G401.6 (cell line): ENCODE results near the gene MED25.

Experiments used
- FAIRE-seq: peaks from 2 replicates; lab custom pipeline; 2012; peaks lifted over from hg19 to GRCh38; lab: Jason Lieb, UNC

MED25 gene

DNA sequence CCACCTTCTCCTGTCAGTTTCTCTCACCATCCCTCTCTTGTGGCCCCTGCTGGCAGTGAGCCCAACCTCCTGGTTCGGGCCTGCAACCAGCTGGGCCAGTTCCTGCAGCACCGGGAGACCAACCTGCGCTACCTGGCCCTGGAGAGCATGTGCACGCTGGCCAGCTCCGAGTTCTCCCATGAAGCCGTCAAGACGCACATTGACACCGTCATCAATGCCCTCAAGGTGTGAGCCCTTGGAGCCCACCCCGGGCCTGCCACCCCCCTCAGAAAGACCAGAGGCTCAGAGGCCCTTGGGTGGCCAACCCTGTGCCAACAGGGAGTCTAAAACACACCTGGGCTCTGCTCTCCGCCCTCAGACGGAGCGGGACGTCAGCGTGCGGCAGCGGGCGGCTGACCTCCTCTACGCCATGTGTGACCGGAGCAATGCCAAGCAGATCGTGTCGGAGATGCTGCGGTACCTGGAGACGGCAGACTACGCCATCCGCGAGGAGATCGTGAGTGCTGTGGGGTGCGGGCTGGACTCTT is 18.8 kb upstream of the MED25 start:
- FAIRE-seq = no peak

DNA sequence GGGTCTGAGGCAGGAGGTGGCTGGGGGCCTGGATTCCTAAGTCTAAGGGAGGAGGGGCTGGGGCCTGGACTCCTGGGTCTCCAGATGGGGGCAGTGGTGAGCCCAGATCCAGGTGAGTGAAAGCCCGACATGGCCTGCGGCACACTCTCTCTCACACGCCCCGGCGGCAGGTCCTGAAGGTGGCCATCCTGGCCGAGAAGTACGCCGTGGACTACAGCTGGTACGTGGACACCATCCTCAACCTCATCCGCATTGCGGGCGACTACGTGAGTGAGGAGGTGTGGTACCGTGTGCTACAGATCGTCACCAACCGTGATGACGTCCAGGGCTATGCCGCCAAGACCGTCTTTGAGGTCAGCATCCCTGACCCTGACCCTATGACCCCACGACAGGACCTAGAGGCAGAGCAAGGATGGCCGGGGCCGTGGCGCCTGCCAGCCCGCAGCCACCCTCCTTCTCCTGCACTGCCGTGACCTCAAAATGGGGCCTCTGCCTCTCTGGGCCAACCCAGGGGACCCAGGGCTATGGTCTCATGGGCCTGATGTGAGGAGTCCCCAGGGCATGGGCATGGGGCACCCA is 18.2 kb upstream of the MED25 start:
- FAIRE-seq = no peak

DNA sequence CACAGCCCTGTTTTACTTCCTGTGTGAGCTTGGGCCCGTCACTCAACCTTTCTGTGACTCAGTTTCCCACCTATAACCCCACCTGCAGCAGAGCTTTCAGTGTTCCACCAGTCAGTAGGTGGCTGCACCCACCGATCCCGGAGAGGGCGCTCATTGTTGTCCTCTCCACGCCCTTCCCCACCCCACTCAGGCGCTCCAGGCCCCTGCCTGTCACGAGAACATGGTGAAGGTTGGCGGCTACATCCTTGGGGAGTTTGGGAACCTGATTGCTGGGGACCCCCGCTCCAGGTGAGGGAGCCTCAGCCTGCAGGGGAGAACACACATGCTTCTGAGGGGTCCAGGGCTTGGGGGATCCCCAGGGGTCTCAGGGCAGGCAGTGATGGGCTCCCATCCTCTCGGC is 17.3 kb upstream of the MED25 start:
- no peak for FAIRE-seq

DNA sequence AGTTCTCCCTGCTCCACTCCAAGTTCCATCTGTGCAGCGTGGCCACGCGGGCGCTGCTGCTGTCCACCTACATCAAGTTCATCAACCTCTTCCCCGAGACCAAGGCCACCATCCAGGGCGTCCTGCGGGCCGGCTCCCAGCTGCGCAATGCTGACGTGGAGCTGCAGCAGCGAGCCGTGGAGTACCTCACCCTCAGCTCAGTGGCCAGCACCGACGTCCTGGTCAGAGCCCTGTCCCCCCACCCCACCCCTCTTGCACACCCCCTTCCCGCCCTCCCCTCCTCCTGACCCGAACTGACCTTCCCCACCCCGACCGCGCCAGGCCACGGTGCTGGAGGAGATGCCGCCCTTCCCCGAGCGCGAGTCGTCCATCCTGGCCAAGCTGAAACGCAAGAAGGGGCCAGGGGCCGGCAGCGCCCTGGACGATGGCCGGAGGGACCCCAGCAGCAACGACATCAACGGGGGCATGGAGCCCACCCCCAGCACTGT is 16.6 kb upstream of the MED25 start:
- no peak for FAIRE-seq

DNA sequence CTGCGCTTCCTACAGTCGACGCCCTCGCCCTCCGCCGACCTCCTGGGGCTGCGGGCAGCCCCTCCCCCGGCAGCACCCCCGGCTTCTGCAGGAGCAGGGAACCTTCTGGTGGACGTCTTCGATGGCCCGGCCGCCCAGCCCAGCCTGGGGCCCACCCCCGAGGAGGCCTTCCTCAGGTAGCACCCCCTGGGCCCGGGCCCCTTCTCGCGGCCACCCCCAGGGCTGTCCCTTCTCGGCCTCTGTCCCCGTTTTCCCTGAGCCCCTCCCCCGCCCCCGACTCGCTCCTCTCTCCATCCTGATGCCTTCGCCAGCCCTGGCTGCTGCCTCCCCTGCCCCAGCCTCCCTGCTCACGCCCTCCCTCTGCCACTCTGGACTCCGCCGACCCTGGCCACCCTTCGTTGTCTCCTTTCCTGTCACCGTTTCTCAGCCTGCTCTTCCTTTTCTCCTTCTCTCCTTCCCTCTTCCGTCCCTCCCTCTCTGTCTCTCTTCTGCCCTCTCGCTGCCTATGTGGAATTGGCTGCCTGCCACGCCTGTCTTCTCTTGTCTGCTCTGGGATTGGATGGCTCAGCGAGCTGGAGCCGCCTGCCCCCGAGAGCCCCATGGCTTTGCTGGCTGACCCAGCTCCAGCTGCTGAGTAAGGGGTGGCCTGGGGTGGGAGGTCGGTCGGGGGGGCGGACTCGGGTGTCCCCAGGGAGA is 16.0 kb upstream of the MED25 start:
- no peak for FAIRE-seq

DNA sequence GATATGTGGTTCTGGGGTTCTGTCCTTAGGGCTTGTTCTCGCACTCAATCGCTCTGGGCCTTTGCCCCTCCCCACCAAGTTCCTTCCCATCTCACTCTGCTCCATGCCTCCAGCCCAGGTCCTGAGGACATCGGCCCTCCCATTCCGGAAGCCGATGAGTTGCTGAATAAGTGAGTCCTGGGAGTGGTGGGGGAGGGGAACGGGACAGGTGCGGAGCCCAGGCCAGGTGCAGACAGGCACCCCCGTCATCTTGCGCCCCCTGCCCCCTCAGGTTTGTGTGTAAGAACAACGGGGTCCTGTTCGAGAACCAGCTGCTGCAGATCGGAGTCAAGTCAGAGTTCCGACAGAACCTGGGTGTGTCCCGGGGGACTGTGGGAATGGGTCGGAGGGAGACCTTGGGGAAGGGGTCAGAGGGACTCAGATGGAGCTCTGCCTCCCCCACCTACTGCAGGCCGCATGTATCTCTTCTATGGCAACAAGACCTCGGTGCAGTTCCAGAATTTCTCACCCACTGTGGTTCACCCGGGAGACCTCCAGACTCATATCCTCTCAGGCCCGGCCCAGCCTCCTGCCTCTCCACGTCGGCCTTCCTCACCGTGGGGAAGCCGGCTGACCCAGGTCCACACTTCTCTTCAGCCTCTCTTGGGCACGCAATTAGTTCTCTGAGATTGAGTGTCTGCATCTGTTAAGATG is 15.1 kb upstream of the MED25 start:
- FAIRE-seq = no peak

DNA sequence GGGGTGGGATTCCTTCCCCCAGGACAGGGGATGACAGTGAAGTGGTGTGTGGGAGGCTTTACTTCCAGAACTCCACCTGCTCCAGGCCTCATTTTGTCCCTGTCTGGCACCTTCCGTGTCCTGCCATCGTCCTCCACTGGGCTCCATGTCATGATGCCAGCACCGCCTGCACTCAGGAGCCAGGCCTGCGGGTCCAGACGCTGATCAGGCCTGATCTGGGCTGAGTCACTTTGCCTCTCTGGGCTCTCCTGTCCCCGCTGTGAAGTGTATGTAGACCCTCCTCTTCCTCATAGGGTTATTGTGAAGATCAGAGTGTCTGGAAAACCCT is 14.6 kb upstream of the MED25 start:
- FAIRE-seq = no peak

DNA sequence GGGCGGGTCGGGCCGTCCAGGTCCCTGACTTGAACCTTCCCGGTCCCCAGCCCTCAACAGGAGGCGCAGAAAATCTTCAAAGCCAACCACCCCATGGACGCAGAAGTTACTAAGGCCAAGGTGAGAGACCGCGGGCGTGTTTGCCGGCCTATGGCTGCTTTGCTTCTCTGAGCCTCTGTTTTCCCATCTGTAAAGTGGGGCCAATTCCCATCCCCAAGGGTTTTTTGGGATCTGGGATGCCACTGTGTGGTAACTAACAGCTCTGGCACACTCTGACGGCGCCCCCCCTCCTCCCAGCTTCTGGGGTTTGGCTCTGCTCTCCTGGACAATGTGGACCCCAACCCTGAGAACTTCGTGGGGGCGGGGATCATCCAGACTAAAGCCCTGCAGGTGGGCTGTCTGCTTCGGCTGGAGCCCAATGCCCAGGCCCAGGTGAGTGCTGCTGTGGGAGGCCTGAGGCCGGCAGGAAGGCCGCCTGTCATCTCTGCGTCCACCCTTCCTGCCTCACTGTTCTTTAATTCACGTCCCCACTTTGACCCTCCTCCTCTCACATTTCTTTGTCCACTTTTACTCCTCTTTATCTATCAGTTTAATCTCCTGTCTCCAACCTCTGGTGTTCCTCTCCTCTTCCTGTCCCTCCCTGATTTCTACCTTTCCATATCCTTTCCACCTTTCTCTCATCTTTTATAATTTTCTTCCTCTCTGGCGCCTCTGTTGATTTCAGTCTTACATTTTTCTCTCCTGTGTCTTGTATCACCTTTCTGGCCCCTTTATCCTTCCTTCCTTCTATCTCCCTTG is 12.1 kb upstream of the MED25 start:
- no peak for FAIRE-seq

DNA sequence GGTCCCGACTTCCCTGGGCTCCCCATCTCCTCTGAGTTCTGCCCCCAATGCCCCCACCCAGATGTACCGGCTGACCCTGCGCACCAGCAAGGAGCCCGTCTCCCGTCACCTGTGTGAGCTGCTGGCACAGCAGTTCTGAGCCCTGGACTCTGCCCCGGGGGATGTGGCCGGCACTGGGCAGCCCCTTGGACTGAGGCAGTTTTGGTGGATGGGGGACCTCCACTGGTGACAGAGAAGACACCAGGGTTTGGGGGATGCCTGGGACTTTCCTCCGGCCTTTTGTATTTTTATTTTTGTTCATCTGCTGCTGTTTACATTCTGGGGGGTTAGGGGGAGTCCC is 11.5 kb upstream of the MED25 start:
- FAIRE-seq = no peak

DNA sequence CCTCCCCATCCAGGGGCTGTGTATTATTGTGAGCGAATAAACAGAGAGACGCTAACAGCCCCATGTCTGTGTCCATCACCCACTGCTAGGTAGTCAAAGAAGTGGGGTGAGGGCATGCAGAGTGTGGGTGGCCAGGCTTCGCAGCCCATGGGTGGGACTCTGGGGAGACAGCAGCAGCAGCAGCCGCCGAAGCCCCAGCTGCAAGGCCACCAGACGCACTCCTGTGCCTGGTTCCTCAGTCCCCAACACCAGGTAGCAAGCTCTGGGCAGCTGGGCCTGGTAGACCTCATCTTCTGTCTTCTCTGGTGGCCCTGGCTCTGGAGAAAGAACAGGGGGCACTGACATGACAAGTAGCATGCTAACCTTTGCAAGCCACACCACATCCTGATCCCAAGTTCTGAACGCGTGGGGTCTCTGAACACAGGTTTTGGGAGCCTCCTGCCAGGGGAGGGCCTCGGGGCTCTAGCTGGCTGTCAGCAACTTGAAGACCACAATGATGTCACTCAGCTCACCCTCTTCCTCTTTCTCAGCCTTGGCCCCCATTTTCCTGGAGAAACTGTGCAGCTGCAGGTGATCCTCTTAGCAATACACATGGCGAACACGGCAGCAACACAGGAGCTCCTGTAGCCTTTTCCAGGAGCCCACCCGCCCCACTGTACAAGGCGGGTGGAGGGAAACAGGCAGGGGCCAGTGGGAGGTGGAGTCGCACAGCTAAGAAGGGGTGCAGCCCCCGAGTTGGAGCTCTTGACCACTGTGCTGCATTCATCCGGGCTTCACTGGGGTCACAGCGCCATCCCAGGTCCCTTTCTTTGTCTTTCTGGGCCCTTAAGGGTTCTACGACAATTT is 10.8 kb upstream of the MED25 start:
- FAIRE-seq = no peak

DNA sequence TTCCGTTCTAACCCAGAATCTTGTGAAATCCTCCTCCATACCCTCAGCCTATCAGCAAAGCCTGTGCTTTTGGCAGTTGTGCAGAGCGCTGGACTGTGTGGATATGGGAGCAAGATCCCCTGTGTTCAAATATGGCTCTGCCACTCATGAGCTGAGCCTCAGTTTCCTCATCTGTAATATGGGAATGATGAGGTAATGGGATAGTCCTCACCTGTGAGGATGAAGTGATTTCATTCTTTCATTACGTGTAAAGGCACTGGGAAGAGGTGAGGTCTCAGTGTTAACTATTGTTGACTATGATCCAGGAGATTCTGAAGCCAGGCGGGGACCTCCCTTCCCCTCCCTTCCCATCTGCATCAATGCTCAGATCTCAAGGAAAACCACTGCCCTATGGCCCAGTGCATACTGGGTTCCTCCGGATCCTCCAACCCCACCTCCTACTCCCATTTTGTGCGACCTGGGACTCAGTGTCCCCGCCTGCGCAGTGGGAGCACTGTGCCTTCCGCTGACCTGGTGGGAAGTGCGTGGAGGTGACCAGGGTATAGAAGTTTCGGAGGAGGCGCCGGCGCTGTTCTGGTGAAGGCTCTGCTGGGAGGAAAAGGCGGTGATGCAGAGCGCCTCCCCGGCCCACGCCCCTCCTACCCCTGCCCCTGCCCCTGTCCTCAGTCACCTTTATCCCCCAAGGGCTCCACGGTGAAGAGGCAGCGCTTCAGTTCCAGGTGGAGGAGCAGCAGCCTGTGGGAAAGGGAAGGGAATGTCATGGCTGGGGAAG is 10.0 kb upstream of the MED25 start:
- no peak for FAIRE-seq

DNA sequence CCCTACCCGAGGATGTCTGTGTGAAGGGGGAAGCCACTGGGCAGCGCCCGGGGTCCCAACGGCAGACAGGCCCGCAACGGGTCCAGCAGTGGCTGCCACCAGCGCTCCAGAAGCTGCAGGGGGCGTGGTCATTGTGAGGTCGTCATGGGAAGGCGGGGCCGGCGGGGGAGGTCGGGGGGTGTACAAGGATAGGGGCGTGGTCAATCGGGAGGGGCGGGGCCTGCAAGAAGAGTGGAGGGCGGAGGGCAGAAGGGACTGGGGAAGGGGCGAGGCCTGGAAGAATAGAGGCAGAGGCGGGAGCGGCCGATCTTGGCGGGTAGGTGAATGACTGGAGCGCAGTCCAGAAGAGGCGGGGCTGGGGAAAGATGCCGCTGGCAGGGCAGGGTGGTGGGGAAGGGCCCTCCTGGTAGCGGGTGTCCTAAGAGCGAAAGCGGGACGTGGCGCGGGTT is 9.4 kb upstream of the MED25 start:
- no peak for FAIRE-seq

DNA sequence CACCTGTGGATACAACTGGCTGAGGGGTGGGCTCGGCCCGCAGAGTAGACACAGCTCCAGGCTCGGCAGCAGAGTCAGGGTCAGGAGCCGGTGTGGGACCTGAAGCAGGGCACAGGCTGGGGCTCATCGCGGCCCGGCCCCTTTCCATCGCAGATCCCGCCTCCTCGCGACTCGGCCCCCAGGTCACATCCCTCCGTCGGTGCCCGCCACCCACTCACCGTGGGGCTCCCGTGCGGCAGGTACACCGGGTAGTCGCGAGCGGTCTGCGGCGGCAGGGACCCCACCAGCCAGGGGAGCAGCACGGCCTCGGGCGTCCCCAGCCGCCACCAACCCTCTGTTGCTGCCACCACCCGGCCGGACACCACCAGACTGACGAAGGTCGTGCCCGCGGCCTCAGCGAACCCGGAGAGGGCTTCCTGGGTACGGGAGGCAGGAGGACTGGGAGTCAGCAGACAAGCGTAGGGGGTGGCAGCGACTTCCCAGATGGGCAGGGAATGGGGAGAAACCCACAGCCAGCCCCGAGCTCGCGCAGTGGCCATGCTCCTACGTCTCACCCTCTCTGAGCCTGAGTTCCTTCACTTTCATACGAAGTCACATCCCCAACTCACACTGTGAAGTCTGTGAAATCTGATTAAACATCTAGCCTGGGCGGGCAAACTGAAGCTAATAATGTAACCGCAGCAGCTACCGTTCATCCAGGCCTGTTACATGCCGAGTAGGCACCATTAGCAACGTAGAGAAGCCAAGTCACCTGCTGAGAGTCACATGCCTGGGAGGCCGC is 8.7 kb upstream of the MED25 start:
- no peak for FAIRE-seq

DNA sequence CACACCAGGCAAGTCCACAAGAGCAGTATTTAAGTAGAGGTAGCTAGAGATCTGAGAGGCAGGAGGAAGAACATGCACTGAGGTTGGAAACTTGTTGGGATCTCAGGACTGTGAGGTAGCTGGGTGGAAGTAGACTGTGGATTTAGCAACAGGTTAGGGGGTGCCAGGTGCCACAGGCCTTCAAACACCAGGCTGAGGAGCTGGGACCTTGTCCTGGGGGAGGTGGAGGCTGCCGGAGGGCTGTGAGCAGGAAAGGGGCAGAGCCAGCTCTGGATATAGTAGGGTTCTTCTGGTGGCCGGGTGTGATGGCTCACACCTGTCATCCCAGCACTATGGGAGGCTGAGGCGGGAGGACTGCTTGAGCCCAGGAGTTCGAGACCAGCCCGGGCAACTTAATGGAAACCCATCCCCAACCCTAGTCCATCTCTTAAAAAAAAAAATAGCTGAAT is 8.1 kb upstream of the MED25 start:
- no peak for FAIRE-seq

DNA sequence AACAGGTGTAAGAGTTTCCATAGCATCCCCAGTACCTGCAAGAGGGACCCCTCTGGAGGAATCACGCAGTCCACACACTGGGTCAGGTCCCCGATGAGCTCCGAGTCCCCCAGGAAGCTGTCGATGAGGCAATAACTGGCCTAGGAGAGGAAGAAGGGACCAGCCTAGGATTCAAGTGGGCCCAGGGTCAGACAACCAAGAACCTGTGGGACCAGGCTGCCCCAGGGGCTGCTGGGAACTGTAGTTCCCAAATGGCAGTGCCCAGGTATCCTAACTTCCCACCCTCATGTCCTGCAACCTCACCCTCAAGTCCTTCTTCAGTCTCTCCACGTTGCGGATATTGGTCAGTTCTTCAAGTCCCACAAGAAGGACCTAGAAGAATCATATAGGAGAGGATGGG is 6.8 kb upstream of the MED25 start:
- FAIRE-seq = no peak

DNA sequence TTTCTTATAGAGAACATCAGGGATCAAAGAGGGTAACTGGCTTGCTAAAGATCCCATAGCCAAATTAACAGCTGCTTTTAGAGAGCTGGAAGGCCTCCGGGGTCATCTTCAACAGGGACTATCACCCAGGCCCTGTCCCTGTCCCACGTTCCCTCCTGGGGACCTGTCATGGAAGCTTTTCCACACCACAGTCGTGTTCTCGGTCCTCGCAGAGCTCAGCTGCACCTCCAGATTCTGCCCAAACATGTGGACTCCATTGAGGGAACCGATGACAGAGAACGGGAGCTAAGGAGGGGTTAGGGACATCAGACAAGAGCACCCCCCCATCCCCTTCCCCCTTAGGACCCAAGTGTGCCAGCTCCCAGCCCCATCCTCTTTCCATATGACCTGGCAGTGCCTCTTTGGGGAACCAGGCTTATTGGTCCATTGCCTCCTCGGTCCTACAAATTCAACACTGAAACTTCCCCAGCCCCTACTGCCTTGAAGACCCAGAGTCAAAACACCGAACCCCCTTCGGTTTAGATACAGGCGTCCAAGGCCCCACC is 5.6 kb upstream of the MED25 start:
- no peak for FAIRE-seq

DNA sequence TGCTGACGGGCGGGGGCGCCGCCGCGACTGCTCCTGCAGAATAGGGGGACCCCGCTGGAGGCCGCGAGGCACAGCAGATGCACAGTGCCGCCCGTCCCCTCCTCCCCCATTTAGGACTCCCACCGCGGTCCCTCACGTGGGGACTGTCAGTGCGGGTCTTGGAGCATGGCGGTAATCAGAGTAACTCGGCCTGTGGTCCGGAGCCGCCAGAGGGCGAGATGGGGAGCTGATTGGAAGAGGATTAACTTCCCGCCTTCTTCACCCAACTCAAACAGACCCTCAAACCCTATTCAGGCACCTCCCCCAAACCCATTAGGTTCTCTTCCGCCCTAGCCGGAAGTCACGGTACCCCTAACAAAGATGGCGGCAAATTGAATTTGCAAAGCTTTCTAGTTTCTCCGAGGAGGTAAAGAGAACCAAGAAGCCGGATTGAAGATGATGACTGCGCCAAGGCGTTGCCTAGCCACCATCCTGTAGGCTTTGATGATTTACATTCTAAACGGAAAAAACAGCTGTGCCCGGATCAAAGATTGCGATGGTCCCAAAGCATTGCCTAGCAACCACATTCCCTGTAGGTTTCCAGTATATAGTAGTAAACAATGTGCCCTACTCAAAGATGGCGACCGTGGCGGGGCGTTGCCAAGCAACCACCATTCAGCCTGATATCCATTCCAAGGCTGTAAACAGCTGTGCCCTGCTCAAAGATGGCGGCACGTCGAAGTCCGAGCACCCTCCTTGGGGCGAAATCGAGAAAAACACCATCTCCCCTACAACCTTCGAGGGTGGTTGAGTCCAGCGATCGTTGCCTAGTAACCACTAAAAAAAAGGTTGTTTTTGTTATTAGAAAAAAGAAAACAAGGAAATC is 4.9 kb upstream of the MED25 start, which contains the start of gene FUZ:
FUZ (minus strand) TSS at position 296 of the 865 bp plus-strand sequence; CDS start at position 110, 186 bp downstream.
- peak; percentile 99 for FAIRE-seq

DNA sequence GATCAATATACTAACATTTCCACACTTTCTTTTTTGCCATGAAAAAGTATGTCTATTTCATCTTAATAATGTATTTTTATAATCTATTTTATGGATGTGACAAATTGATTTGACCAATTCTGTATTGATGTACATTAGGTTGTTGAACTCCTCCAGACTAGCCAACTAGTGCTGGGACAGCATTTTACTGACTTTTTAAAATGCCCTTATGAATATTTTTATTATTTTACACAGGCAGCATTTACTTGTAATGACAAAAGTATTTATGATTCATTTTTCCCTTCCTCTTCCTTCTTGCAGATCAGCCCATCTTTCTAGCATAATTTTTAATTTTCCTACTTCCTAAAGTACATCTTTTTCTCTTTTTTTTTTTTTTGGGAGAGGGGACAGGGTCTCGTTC is 4.1 kb upstream of the MED25 start:
- no peak for FAIRE-seq

DNA sequence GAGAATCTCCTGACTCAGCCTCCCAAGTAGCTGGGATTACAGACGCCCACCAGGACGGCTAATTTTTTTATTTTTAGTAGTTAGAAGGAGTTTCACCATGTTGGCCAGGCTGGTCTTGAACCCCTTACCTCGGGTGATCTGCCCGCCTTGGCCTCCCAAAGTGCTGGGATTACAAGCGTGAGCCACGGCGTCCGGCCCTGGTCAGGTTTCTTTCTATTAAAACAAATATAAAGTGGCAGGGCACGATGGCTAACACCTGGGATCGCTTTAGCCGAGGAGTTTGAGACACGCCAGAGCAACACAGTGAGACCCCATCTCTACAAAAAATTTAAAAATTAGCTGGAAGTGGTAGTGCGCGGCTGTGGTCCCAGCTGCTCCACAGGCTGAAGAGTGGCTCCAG is 1.5 kb upstream of the MED25 start:
- no peak for FAIRE-seq
